ENCODE data around the gene KDM2A.
"Not testable (repeated sequence)": the region's sequence is repeated elsewhere in the genome, so short reads cannot be mapped to it uniquely, and the experiment has no call there.

The KDM2A gene

DNA sequence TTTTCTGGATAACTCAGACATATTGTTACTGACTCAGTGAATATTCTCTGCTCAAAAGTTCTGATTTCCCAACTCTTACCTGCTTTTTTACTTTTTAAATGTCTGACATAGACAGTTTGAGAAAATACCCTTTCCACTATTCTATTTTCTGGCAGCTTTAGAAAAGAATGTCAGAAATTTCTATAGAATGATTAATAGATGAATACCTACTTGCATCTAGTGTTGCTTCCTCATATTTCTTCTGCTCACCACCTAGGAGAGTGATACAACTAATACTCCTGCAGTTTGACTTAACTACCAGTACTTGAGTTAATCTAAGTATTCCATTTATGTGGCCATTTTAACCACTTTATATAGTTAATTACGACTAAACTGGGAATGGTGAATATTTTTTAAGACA is 55.2 kb downstream of the KDM2A start:
- no peak for DNase-seq

DNA sequence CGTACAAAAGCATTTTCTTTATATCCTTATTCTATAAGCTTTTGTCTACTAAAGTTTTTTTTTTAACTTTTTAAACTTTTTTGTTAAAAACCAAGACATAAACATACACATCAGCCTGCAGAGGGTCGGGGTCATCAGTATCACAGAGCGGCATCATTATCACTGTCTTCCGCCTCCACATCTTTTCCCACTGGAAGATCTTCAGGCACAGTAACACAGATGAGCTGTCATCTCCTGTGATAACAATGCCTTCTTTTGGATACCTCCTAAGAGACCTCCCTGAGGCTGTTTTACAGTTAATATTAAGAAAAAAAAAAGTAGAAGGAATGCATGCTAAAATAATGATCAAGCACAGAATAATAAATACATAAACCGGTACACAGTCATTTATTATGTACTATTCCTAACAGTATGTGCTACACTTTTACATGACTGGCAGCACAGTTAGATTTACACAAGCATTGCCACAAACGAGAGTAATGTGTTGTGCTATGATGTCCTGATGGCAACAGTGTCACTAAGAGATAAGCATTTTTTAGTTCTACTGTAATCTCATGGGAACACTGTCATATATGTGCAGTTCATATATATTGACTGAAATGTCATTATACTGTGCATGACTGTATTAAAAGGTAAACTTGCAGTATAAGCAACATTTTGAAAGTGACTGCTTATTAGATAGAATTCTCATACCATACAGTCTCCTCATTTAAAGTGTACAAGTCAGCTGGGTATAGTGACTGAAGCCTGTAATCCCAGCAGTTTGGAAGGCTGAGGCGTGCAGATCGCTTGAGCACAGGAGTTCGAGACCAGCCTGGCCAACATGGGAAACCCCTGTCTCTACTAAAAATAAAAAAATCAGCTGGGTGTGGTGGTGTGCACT is 58.6 kb downstream of the KDM2A start:
- DNase-seq, result no peak

DNA sequence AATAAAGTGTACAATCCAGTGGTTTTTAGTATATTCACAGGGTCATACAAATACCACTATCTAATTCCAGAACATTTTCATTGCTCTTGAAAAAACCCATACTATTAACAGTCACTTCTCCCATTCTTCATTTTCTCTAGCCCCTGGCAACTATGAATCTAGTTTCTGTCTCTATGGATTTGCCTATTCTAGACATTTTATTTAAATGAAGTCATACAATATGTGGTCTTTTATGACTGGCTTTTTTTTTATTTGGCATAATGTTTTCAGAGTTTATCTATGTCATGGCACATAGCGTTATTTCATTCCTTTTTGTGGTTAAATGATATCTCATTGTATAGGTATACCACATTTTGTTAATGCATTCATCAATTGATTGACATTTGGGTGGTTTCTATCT is 59.4 kb downstream of the KDM2A start:
- DNase-seq, result no peak

DNA sequence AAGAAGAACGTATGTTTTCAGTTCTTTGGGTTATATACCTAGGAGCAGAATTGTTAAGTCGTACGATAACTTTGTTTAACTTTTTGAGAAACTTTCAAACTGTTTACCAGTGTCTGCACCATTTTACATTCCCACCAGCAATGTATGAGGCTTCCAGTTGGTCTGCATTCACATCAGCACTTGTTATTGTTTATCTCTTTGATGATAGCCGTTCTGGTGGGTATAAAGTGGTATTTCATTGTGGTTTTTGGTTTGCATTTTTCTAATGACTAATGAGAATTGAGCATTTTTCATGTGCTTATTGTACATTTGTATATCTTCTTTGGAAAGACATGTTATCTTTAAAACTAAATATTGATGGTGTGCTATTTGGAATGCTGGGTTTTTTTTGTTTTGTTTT is 59.8 kb downstream of the KDM2A start:
- no peak for DNase-seq

DNA sequence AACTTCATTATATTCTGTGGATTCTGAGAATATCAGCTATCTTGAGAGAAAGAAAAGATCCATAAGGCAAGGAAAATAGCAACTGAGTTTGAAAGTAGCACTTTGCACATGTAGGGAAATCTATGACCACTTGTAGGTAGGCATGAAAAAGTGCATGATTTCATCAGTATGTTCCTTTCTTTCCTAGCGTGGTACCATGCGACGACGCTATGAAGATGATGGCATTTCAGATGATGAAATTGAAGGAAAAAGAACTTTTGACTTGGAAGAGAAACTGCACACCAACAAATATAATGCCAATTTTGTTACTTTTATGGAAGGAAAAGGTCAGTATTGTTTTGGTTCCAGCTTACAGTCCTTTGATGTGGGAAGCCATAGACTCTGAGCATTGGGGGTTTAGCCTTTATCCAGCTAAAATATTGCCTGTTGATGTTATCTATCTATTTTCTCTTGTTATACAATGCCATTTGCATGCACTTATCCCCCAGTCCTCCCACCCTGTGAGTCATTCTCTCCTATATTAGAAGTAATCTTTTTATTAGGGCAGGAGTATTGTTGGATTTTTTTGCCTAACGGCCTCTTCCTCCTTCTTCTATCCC is 60.9 kb downstream of the KDM2A start:
- no peak for DNase-seq

DNA sequence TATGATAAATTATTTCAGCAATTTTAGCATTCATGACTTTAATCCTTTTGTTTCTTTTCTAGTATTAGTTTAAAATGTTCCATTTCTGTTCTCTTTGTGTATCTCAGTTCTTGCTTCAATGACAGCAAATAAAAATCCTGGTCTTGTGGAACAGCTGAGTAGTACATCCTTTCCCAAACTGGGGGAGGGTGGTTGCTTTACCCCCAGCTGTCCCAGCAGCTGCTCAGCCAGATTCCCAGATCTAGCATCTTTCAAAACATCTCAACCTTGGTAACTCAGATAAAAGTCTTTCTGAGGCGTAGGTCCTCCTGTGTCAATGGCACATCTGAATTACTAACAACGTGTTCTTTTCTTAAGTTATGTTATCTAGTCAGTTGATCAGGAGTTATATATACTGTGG is 75.0 kb downstream of the KDM2A start:
- no peak for DNase-seq

DNA sequence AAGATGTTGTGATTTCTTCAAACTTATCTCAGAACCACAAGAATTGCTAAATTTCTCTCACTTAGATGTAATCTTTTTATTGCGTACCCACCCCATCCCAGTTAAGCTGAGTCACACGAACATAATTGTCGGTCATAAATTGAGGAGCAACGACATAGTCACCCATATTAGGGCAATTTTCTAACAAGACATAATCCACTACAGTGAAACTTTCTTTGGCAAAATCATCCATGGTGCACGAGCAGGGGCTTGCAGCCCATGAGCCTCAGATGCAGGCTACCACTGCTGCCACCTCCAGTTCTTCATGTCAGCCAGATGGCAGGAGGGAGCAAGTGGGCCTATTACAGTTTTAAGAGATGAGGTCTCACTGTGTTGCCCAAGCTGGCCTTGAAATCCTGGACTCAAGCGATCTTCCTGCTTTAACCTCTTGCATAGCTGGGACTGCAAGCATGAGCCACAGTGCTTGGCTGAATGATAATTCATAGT is 77.0 kb downstream of the KDM2A start:
- DNase-seq, result peak; percentile 39

DNA sequence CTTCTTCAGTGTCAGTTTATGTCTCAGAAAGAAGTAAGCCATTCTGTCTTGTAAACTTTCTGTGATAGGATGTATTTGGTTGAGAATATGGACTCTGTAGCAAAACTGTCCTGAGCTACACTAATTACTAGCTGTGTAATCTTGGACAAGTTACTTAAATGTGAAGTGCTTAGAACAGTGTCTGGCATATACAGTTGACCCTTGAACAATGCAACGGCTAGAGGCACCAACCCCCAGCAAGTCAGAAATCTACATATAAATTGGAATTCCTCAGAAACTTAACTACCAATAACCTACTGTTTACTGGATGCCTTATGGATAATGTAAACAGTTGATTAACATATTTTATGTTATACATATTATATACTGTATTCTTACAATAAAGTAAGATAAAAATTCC is 78.5 kb downstream of the KDM2A start:
- DNase-seq, result no peak

DNA sequence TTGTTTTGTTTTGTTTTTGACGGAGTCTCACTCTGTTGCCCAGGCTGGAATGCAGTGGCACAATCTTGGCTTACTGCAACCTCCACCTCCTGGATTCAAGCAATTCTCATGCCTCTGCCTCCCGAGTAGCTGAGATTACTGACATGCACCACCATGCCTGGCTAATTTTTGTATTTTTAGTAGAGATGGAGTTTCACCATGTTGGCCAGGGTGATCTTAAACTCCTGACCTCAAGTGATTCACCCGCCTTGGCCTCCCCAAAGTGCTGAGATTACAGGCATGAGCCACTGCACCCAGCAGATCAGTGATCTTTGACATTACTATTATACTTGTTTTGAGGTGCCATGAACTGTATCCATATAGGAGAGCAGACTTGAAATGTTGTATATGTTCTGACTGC is 79.7 kb downstream of the KDM2A start:
- DNase-seq, result not testable (repeated sequence)

DNA sequence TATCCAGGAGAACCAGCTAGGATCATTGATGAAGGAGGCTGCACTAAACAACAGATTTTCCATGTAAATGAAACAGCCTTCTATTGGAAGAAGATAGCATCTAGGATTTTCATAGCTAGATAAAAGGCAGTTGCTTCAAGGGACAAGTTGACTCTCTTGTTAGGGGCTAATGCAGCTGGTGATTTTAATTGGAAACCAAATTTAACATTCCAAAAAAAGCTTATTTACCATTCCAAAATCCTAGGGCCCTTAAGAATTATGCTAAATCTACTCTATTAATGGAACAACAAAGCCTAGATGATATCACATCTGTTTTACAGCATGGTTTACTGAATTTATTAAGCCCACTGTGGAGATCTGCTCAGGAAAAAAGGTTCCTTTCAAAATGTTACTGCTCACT is 80.7 kb downstream of the KDM2A start:
- no peak for DNase-seq

DNA sequence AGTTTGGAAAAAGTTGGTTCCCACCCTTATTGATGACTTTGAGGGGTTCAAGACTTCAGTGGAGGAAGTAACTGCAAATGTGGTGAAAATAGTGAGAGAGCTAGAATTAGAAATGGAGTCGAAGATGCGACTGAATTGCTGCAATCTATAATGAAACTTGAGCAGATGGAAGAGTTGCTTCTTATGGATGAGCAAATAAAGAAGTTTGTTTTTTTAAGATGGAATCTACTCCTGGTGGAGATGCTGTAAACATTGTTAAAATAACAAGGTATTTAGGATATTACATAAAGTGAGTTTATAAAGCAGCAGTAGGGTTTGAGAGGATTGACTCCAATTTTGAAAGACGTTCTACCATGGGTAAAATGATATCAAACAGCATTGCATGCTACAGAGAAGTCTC is 83.0 kb downstream of the KDM2A start:
- no peak for DNase-seq

DNA sequence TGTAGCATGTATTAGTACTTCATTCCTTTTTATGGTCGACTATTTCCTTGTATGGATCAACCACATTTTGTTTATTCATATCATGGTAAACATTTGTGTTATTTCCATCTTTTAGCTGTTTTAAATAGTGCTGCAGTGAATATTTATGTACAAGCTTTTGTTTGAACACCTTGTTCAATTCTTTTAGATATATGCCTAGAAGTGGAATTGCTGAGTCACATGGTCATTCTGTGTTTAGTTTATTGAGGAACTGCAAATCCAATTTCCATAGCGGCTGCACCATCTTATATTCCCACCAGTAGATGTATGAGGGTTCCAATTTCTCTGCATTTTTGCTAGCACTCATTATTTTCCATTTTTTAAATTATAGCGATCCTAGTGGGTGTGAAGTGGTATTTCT is 85.8 kb downstream of the KDM2A start:
- DNase-seq, result no peak

DNA sequence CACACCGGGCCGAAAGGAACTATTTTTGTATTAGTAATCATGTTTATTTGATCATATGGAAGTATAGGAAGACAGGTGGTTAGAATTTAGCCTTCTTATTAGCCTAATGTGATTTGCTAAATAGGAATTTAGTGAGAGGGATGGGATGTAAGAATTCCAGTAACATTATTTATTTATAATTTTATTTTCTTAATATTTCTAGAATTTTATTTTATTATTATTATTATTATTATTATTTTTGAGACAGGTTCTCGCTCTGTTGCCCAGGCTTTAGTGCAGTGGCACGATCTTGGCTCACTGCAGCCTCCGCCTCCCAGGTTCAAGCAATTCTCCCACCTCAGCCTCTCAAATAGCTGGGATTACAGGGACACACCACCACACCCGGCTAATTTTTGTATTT is 90.2 kb downstream of the KDM2A start:
- not testable (repeated sequence) for DNase-seq

DNA sequence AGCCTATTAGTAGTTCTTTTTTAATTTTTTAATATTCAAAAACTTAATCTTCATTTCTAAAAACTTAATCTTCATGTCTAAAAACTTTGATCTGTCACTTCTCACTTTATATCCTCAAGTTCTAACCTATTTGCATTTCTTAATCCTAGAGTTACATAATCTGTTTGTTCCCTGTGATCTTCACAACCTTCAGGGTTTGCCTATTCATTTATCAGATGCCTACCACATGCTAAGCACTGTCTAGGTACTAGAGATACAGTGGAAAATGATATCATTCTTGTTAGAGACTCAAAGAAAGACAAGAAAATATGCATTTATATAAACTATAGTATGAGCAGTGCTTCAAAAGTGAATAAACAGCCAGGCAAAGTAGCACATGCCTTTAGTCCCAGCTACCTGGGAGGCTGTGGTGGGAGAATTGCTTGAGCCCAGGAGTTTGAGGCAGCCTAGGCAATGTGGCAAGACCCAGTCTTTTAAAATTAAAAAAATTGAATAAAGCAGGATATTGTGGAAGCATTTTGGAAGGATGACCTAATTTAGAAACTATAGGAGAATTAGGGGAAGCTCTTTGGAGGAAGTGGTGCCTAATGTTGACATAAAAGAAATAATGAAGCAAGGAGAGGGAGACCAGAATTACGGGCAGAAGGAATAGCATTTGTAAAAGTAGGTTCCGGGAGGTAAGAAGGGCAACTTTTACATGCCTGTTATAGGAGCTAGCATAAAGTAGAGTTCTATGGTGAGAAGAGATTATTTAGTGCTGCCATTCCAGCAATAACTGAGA is 92.8 kb downstream of the KDM2A start:
- DNase-seq, result no peak

DNA sequence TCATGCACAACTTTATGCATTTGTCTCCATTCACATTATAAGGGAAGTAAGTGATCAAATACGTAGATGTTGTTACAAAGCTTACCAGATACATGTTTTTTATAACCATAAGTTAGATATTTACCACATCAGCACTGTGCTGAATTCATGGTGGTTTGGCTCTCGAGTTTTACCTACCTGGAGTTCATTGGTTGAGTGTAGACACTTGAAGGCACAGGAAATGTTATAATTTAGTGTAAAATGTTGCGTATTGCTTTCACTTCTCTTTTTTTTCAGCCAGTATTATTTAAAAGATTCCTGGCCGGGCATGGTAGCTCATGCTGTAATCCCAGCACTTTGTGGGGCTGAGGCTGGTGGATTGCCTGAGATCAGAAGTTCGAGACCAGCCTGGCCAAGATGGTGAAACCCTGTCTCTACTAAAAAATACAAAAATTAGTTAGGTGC is 94.1 kb downstream of the KDM2A start:
- no peak for DNase-seq

DNA sequence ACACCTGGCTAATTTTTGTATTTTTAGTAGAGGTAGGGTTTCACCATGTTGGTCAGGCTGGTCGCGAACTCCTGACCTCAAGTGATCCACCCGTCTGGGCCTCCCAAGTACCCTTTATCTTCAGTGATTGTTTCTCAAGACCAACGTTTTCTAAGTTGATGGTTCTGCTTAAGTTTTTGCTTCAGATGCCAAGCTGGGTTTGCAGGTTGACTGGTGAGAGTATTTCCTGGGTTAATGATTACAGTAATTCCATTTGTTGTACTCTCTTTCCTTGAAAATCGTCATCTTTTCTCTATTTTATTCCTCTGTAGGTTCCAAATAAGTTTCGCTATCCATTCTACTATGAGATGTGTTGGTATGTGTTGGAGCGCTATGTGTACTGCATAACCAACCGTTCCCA is 108.7 kb downstream of the KDM2A start:
- DNase-seq, result no peak

DNA sequence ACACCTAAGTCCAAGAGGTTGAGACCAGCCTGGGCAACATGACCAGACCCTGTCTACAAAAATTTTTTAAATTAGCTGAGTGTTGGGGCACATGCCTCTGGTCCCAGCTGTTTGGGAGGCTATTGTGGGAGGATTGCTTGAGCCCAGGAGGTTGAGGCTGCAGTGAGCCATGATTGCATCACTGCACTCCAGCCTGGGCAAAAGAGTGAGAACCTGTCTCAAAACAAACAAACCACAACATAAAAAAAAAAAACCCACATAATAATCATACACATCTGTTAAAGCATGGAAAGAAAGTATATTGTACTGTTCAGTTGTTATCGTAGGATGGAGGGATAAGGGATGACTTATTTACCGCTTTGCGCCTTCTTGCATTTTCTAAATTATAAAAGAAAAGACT is 111.3 kb downstream of the KDM2A start:
- DNase-seq, result no peak

DNA sequence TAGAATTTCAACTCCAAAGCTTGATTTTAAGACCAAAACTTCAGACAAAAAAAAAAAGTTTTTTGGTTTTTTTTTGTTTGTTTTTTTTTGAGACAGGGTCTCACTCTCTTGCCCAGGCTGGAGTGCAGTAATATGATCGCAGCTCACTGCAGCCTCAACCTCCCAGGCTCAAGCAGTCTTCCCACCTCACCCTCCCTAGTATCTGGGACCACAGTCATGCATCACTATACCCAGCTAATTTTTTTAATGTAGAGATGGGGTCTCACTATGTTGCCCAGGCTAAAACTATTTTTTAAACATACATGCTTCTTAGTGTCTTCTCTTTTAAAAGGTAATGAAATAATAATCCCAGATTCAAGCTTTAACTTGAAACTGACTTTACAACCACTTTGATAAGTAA is 111.8 kb downstream of the KDM2A start:
- DNase-seq, result no peak

DNA sequence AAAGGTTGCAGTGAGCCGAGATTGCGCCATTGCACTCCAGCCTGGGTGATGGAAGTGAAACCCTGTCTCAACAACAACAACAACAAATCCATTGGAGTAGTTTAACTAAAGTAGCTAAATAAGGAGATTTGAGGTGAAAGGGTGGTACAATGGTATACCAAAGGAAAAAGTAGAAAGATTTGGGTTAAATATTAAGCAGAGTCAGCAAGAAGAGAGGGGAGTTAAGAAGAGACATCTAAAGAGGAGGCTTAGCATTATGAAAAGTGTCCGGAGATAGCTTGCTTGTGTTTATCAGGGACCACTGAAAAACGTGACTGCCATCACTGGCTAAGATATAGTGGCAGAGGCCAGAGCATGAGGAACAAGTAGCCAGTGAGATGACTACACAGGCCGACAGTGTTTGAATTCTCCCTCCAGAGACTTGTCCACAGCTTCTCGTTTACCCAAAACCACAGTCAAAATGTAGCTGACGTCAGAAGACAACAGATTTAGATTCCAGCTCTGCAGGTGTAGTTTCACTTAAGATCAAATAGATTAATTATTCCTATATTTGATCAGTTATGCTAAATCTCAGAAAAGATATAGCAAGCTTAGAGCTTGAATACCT is 114.6 kb downstream of the KDM2A start:
- DNase-seq, result no peak

DNA sequence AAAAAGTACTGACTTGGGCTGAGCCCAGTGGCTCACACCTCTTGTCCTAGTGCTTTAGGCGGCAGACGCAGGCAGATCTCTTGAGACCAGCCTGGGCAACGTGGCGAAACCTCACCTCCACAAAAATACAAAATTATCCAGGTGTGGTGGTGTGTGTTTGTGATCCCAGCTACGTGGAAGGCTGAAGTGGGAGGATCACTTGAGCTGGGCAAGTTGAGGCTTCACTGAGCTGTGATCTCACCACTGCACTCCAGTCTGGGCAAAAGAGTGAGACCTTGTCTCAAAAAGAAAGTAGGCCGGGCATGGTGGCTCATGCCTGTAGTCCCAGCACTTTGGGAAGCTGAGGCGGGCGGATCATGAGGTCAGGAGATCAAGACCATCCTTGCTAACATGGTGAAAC is 115.5 kb downstream of the KDM2A start:
- DNase-seq, result not testable (repeated sequence)

DNA sequence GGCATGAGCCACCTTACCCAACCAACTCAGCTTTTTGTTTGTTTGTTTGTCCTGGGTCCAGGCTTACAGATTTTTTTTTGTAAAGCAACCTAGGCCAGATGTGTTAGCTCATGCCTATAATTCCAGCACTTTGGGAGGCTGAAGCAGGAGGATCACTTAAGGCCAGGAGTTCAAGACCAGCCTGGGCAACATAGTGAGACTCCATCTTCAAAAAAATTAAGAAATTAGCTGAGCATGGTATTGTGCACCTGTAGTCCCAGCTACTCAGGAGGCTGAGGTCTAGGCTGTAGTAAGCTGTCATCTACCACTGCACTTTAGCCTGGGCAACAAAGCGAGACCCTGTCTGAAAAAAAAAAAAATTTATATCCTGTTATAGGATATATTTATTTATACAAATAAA is 118.5 kb downstream of the KDM2A start:
- DNase-seq, result no peak

DNA sequence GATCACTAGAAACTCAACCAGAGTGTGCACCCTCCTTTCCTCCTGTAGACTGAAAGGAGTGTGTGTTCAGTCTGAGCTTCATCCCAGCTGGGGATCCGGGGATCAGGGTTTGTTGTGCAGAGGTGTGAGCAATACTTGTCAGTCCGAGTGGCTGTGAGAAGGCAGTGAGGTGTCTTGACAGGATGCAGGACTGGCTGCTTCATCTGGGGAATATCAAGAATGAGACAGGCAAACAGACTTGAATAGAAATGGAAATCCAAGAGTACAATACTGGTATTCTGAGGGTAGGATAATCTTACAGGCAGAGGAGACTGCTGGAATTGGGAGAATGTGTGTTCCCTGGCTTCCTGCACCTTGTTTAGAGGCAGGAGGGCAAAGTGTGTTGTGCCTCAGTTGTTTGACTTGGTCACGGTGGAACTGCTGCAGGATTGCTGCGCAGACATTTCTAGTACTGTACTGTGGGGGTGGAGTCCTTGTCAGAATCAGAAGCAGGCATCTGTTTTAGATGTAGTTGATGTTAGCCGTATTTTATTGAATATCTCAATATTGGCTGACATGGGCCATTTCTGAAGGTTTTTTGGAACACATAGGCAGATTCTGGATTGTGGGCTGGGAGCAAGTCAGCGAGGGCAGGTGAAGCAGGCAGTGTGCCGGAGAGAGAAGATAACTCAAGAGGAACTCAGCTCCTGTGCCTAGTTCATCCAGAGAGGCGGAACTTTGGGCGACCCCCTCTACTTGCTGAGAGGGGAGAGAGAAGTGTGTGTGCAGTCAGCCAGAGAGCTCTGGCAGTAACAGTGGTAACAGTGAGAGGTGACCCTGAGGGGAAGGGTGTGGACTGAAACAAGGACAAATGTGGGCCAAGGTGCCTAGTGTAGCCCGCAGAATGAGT is 120.1 kb downstream of the KDM2A start:
- DNase-seq, result peak; percentile 31
